AG09309 (cell line): Measurements from ENCODE around the gene ZFAND3.

Experiments
- DNase-seq: peaks from one replicate; pipeline ENCODE4 v3.0.0-alpha.2; 2010; ENCODE audit warnings: low read depth
- H3K4me3 ChIP-seq: 2 replicates; pipeline ENCODE4 v1.5.1; 2011; ENCODE audit warnings: mild to moderate bottlenecking, low read depth, low read length, moderate library complexity; ENCODE audit not compliant: control insufficient read depth
- TF ChIP-seq, protein P1 (sequence below): IDR thresholded peaks from 2 replicates; pipeline ENCODE4 v1.5.1; 2011; ENCODE audit warnings: mild to moderate bottlenecking, low read depth, low read length, inconsistent platforms; ENCODE audit not compliant: insufficient read depth, control insufficient read depth; ENCODE audit errors: missing control alignments

ZFAND3 gene

GRCh38 chr6:37848371-37848770 is 28.8 kb downstream of the ZFAND3 start:
- H3K4me3 ChIP-seq = no peak overlapping the region
- TF ChIP-seq, protein P1, sequence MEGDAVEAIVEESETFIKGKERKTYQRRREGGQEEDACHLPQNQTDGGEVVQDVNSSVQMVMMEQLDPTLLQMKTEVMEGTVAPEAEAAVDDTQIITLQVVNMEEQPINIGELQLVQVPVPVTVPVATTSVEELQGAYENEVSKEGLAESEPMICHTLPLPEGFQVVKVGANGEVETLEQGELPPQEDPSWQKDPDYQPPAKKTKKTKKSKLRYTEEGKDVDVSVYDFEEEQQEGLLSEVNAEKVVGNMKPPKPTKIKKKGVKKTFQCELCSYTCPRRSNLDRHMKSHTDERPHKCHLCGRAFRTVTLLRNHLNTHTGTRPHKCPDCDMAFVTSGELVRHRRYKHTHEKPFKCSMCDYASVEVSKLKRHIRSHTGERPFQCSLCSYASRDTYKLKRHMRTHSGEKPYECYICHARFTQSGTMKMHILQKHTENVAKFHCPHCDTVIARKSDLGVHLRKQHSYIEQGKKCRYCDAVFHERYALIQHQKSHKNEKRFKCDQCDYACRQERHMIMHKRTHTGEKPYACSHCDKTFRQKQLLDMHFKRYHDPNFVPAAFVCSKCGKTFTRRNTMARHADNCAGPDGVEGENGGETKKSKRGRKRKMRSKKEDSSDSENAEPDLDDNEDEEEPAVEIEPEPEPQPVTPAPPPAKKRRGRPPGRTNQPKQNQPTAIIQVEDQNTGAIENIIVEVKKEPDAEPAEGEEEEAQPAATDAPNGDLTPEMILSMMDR = no peak

DNA sequence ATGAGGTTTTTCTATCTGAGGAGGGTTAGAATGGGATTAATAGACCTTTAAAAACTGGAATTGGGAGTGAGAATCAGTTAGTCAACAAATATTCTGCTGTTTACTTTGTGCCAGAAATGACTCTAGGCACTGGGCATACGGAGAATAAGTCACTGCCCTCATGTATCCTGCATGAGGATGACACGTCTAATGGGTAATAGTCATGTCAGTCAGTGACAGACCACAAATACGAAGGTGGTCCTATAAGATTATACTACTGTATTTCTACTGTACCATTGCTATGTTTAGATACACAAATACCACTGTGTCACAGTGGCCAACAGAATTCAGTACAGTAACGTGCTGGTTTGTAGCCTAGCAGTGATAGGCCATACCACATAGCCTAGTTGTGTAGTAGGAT is 30.7 kb downstream of the ZFAND3 start:
- no peak for DNase-seq
- TF ChIP-seq, protein P1 = no peak
- no peak overlapping the region for H3K4me3 ChIP-seq

More at GRCh38 chr6:37848371-37848770, 28.8 kb downstream of the ZFAND3 start:
- DNase-seq = no peak

- no peak for DNase-seq
- no peak overlapping the region for H3K4me3 ChIP-seq
- TF ChIP-seq, protein P1 = no peak
These were observed 31.3 kb downstream of the ZFAND3 start for GRCh38 chr6:37850728-37851285.

- no peak overlapping the region for H3K4me3 ChIP-seq
- TF ChIP-seq, protein P1 = no peak
- DNase-seq = no peak
These were observed 32.5 kb downstream of the ZFAND3 start for GRCh38 chr6:37851997-37852524.

- H3K4me3 ChIP-seq = no peak overlapping the region
- TF ChIP-seq, protein P1 = no peak
- DNase-seq = no peak
These were observed 36.8 kb downstream of the ZFAND3 start for GRCh38 chr6:37856285-37856684.

DNA sequence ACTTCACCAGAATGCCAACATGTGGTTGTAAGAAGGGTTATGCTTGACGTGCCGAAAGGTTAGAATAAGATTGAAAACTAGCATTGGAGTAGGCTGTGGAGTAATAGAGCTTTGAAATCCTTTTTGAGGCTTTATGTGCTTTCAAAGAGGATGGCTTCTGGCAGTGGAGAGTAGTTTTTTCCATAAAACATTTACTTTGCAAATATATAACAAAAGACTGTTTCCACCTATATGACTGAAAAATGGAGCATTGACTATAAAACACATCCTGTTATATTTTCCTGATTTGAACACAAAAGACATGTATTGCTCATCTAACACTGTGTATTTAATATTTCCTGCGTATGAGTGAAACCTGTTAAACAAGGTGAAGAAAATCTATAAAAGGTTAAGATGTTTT is 38.8 kb downstream of the ZFAND3 start:
- no peak for DNase-seq
- no peak overlapping the region for H3K4me3 ChIP-seq
- TF ChIP-seq, protein P1 = no peak
